Thoracic aorta (tissue), 2 donors: ENCODE data around the gene PEX16. TPM values are rescaled to one million over a fixed set of nuclear protein-coding genes. Genes with fewer than 3 reads are reported as not detected.

ENCODE experiments used
- ATAC-seq: fragments of 150-250 bp; one replicate; pipeline ENCODE4 v1.8.0; 2017; ENCODE audit warnings: low read depth; ENCODE audit not compliant: insufficient number of reproducible peaks, low FRiP score
- DNase-seq: peaks from one replicate; pipeline ENCODE4 v3.0.0-alpha.2; 2020; ENCODE audit warnings: low spot score
- H3K27ac ChIP-seq, 2 donors: fragments of 200-600 bp; sonication (generic); 1 replicate in 1 of 2; 2 replicates in 1 of 2; pipeline ENCODE4 v1.5.1; 2016; ENCODE audit warnings: mild to moderate bottlenecking in 2 of 2, moderate library complexity in 2 of 2
- H3K27me3 ChIP-seq: fragments of 200-600 bp; sonication (generic); replicated peaks from 2 replicates; pipeline ENCODE4 v1.6.0; 2016; ENCODE audit warnings: mild to moderate bottlenecking; ENCODE audit not compliant: insufficient read depth
- H3K36me3 ChIP-seq: fragments of 200-600 bp; sonication (generic); one replicate; pipeline ENCODE4 v1.5.1; 2016
- H3K4me1 ChIP-seq, 2 donors: fragments of 200-600 bp; sonication (generic); 1 replicate in 1 of 2; 2 replicates in 1 of 2; pipeline versions ENCODE4 v1.5.1 to v1.6.0; 2016; ENCODE audit warnings: low read depth in 2 of 2, mild to moderate bottlenecking in 1 of 2; ENCODE audit not compliant: control insufficient read depth in 1 of 2
- H3K4me3 ChIP-seq: fragments of 200-600 bp; sonication (generic); 2 replicates; pipeline ENCODE4 v1.5.1; 2016; ENCODE audit warnings: mild to moderate bottlenecking
- H3K9me3 ChIP-seq: fragments of 200-600 bp; sonication (generic); 2 replicates; pipeline ENCODE4 v1.5.1; 2016
- total RNA-seq, 2 donors: library from RNA; depleted of rRNA; stranded (reverse); fragments of >200 nt; gene quantifications; one replicate each; pipeline versions ENCODE4 v1.1.0 to v1.2.3, GENCODE V29; 2016
- TF ChIP-seq, protein P1 (sequence below): fragments of 200-600 bp; sonication (generic); IDR thresholded peaks from one replicate; pipeline ENCODE4 v1.5.1; 2019; ENCODE audit warnings: antibody characterized with exemption

Gene PEX16
- total RNA-seq, 2 donors from 2014 or later = 12.1 to 19.8 TPM

DNA sequence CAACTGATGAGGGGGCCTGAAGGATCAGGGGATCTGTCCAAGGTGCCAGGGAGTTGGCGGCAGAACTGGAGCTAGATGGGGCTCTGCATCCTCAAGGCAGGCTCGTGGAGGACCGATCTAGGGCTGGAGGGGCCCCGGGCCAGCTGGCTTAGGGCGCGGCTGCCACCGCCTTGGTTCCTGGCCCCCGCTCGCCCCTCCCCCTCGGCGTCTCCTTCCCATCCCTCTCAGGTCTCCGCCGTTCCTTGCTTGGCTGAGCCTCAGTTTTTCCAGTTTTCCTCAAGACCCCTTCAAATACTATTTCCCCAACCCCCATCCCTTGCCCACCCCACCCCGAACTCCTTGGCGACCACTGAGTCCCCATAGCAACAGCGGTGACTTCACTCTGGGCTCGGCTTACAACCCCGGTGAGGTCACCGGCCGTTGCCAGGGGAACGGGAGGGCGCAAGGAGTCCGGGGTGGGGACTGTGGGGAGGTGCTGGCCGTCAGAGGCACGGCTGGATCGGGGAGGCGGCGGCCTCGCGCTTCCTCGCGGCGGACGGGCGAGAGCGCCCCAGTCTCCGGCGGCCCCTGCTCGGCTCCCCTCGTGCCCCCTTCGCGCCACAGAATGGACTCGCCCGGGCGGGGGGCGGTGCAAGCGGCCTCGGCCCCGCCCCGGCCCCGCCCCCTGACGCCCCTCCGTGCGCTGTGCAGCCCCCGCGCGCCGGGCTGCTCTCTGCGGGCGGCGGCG, 18.1 kb downstream of the PEX16 start:
- Histone ChIP-seq H3K27me3 (no peaks in the 10 kb centered on the region), H3K4me3 (peak overlapping the region; percentile 78), H3K36me3 (no peaks in the 10 kb centered on the region), H3K4me1 (peaks cover 10 to 22% of the 10 kb centered on the region in 2 donors), H3K9me3 (no peaks in the 10 kb centered on the region), H3K27ac (peak overlapping the region in 1 of 2 donors; percentile 40)
- ATAC-seq = peak; percentile 86
- DNase-seq = peak; percentile 64
- TF ChIP-seq, protein P1, sequence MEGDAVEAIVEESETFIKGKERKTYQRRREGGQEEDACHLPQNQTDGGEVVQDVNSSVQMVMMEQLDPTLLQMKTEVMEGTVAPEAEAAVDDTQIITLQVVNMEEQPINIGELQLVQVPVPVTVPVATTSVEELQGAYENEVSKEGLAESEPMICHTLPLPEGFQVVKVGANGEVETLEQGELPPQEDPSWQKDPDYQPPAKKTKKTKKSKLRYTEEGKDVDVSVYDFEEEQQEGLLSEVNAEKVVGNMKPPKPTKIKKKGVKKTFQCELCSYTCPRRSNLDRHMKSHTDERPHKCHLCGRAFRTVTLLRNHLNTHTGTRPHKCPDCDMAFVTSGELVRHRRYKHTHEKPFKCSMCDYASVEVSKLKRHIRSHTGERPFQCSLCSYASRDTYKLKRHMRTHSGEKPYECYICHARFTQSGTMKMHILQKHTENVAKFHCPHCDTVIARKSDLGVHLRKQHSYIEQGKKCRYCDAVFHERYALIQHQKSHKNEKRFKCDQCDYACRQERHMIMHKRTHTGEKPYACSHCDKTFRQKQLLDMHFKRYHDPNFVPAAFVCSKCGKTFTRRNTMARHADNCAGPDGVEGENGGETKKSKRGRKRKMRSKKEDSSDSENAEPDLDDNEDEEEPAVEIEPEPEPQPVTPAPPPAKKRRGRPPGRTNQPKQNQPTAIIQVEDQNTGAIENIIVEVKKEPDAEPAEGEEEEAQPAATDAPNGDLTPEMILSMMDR = no peak

- H3K4me3 ChIP-seq = peak overlapping the region; percentile 78
- H3K27me3 ChIP-seq = no peaks in the 10 kb centered on the region
- TF ChIP-seq, protein P1 = no peak
- peaks cover 10 to 22% of the 10 kb centered on the region in 2 donors for H3K4me1 ChIP-seq
- H3K36me3 ChIP-seq = no peaks in the 10 kb centered on the region
- no peak for DNase-seq
- no peak overlapping the region for H3K27ac ChIP-seq
- H3K9me3 ChIP-seq = no peaks in the 10 kb centered on the region
- no peak for ATAC-seq
Measured at GRCh38 chr11:45899086-45899447, 18.6 kb downstream of the PEX16 start.

- Histone ChIP-seq H3K4me3 (no peak overlapping the region), H3K27me3 (no peaks in the 10 kb centered on the region), H3K36me3 (no peaks in the 10 kb centered on the region), H3K9me3 (no peaks in the 10 kb centered on the region), H3K27ac (no peak overlapping the region), H3K4me1 (peaks cover 10 to 22% of the 10 kb centered on the region in 2 donors)
- TF ChIP-seq, protein P1 = no peak
- DNase-seq (no peak), ATAC-seq (no peak)
Measured at GRCh38 chr11:45897556-45897955, 20.1 kb downstream of the PEX16 start.

GRCh38 chr11:45896422-45896984, 21.2 kb downstream of the PEX16 start:
- Histone ChIP-seq H3K27me3 (no peaks in the 10 kb centered on the region), H3K27ac (no peak overlapping the region), H3K4me3 (no peak overlapping the region), H3K4me1 (peaks cover 10 to 21% of the 10 kb centered on the region in 2 donors), H3K36me3 (no peaks in the 10 kb centered on the region), H3K9me3 (no peaks in the 10 kb centered on the region)
- no peak for DNase-seq
- no peak for ATAC-seq
- TF ChIP-seq, protein P1 = no peak

- TF ChIP-seq, protein P1 = no peak
- ATAC-seq (no peak), DNase-seq (no peak)
- no peaks in the 10 kb centered on the region for H3K36me3 ChIP-seq
- no peak overlapping the region for H3K4me3 ChIP-seq
- no peaks in the 10 kb centered on the region for H3K9me3 ChIP-seq
- no peak overlapping the region for H3K27ac ChIP-seq
- H3K4me1 ChIP-seq = peaks cover 10 to 13% of the 10 kb centered on the region in 2 donors
- H3K27me3 ChIP-seq = no peaks in the 10 kb centered on the region
Measured at GRCh38 chr11:45895553-45896259, 22.0 kb downstream of the PEX16 start.
